ENCODE measurements around the gene C9orf78.

- no peak for TF ChIP-seq CTCF (IDR thresholded peaks at IDR 0.05; ENCODE audit: low read length)
- no peak for TF ChIP-seq EZH2 (optimal IDR thresholded peaks at IDR 0.05; ENCODE audit: low read depth, low read length)
Measured at GRCh38 chr9:129834489-129835127, 467 bp downstream of the C9orf78 start.

Data from MM.1S (cell line).